Measurements from ENCODE around the gene CTNNA3. TPM values are rescaled to one million over a fixed set of nuclear protein-coding genes. Genes with fewer than 3 reads are reported as not detected.

The CTNNA3 gene
- total RNA-seq, 4 donors from 2014 or later, result 0.47 to 3.3 (median 0.80) TPM; not detected in 1

GRCh38 chr10:67095531-67095930, 600.5 kb downstream of the CTNNA3 start:
- Histone ChIP-seq H3K36me3 (no peaks in the 10 kb centered on the region), H3K4me1 (no peaks in the 10 kb centered on the region), H3K4me3 (no peak overlapping the region), H3K9me3 (no peaks in the 10 kb centered on the region), H3K27me3 (no peaks in the 10 kb centered on the region), H3K27ac (no peak overlapping the region)
- TF ChIP-seq, protein P1, sequence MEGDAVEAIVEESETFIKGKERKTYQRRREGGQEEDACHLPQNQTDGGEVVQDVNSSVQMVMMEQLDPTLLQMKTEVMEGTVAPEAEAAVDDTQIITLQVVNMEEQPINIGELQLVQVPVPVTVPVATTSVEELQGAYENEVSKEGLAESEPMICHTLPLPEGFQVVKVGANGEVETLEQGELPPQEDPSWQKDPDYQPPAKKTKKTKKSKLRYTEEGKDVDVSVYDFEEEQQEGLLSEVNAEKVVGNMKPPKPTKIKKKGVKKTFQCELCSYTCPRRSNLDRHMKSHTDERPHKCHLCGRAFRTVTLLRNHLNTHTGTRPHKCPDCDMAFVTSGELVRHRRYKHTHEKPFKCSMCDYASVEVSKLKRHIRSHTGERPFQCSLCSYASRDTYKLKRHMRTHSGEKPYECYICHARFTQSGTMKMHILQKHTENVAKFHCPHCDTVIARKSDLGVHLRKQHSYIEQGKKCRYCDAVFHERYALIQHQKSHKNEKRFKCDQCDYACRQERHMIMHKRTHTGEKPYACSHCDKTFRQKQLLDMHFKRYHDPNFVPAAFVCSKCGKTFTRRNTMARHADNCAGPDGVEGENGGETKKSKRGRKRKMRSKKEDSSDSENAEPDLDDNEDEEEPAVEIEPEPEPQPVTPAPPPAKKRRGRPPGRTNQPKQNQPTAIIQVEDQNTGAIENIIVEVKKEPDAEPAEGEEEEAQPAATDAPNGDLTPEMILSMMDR (IDR thresholded peaks at IDR 0.05), result no peak
- TF ChIP-seq POLR2A (IDR thresholded peaks at IDR 0.05), result no peak
- no peak for DNase-seq

DNA sequence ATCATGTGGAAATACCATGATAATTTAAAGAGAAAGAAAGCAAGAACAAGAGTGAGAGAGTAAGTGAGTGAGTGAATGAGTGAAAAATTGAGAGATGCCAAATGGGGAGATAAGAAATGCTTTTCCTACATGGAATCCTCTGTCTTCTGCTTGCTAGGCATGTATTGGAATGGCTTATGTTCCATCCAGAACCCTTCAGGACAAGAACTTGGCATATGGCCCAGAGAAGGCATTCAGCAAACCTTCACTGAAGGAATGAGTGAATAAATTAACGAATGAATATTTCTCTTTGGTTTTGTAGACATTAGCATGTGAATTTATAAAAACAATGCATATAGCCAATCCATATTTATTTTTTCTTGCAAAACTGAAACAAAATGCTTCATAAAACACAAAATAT, 608.0 kb downstream of the CTNNA3 start:
- Histone ChIP-seq H3K27ac (no peak overlapping the region), H3K36me3 (no peaks in the 10 kb centered on the region), H3K4me1 (no peaks in the 10 kb centered on the region), H3K9me3 (no peaks in the 10 kb centered on the region), H3K27me3 (no peaks in the 10 kb centered on the region), H3K4me3 (no peak overlapping the region)
- TF ChIP-seq POLR2A (IDR thresholded peaks at IDR 0.05), result no peak
- TF ChIP-seq, protein P1 (IDR thresholded peaks at IDR 0.05), result no peak
- no peak for DNase-seq

- H3K27me3 ChIP-seq, result no peaks in the 10 kb centered on the region
- H3K36me3 ChIP-seq, result no peaks in the 10 kb centered on the region
- no peak overlapping the region for H3K4me3 ChIP-seq
- H3K4me1 ChIP-seq, result no peaks in the 10 kb centered on the region
- TF ChIP-seq, protein P1 (IDR thresholded peaks at IDR 0.05), result no peak
- no peak for TF ChIP-seq POLR2A (IDR thresholded peaks at IDR 0.05)
- no peak overlapping the region for H3K27ac ChIP-seq
- no peak for DNase-seq
- no peaks in the 10 kb centered on the region for H3K9me3 ChIP-seq
Observed at GRCh38 chr10:67087135-67087425, 608.9 kb downstream of the CTNNA3 start.

GRCh38 chr10:67086327-67087134, 609.5 kb downstream of the CTNNA3 start:
- no peaks in the 10 kb centered on the region for H3K36me3 ChIP-seq
- H3K9me3 ChIP-seq, result no peaks in the 10 kb centered on the region
- DNase-seq, result no peak
- no peak overlapping the region for H3K27ac ChIP-seq
- H3K4me3 ChIP-seq, result no peak overlapping the region
- no peaks in the 10 kb centered on the region for H3K27me3 ChIP-seq
- TF ChIP-seq POLR2A (IDR thresholded peaks at IDR 0.05), result no peak
- TF ChIP-seq, protein P1 (IDR thresholded peaks at IDR 0.05), result no peak
- no peaks in the 10 kb centered on the region for H3K4me1 ChIP-seq

- Histone ChIP-seq H3K36me3 (no peaks in the 10 kb centered on the region), H3K9me3 (no peaks in the 10 kb centered on the region), H3K4me1 (no peaks in the 10 kb centered on the region), H3K4me3 (no peak overlapping the region), H3K27ac (no peak overlapping the region), H3K27me3 (no peaks in the 10 kb centered on the region)
- TF ChIP-seq, protein P1 (IDR thresholded peaks at IDR 0.05), result no peak
- no peak for TF ChIP-seq POLR2A (IDR thresholded peaks at IDR 0.05)
- DNase-seq, result no peak
Observed at GRCh38 chr10:67079126-67079525, 616.9 kb downstream of the CTNNA3 start.
